Smooth muscle cell of the brain vasculature (primary cell): Measurements from ENCODE around the gene TARBP2.

Experiments used
- DNase-seq: peaks from one replicate; pipeline ENCODE4 v3.0.0-alpha.2; 2012; ENCODE audit warnings: low read depth, low spot score

TARBP2 gene

GRCh38 chr12:53493610-53494391, 7.3 kb upstream of the TARBP2 start:
- no peak for DNase-seq

- no peak for DNase-seq
Measured at GRCh38 chr12:53495903-53496751, 5.0 kb upstream of the TARBP2 start.

GRCh38 chr12:53496752-53497032, 4.4 kb upstream of the TARBP2 start:
- DNase-seq, result no peak

- no peak for DNase-seq
Measured at GRCh38 chr12:53497461-53497860, 3.6 kb upstream of the TARBP2 start.

- no peak for DNase-seq
Measured at GRCh38 chr12:53498235-53498630, 2.9 kb upstream of the TARBP2 start.

- DNase-seq, result no peak
Measured at GRCh38 chr12:53499266-53500141, 1.6 kb upstream of the TARBP2 start, which contains the start of gene MAP3K12. MAP3K12 (minus strand) TSS chr12:53499458; CDS start chr12:53487391, 12,067 bp downstream.

GRCh38 chr12:53500142-53500775, 824 bp upstream of the TARBP2 start:
- DNase-seq, result no peak

- DNase-seq, result no peak
Measured at GRCh38 chr12:53501615-53502181, 615 bp downstream of the TARBP2 start.

- no peak for DNase-seq
Measured at GRCh38 chr12:53502331-53502730, 1.2 kb downstream of the TARBP2 start.

GRCh38 chr12:53502983-53503728, 2.1 kb downstream of the TARBP2 start:
- DNase-seq, result no peak

- no peak for DNase-seq
Measured at GRCh38 chr12:53504004-53504920, 3.2 kb downstream of the TARBP2 start.

GRCh38 chr12:53505086-53505485, 4.0 kb downstream of the TARBP2 start:
- no peak for DNase-seq

GRCh38 chr12:53505555-53506449, 4.7 kb downstream of the TARBP2 start:
- DNase-seq, result no peak

- no peak for DNase-seq
Measured at GRCh38 chr12:53506450-53506785, 5.3 kb downstream of the TARBP2 start.

GRCh38 chr12:53506881-53507602, 6.0 kb downstream of the TARBP2 start, which contains the start of gene NPFF:
NPFF (minus strand) TSS chr12:53507484; CDS start chr12:53507474, 10 bp downstream.
- no peak for DNase-seq

- DNase-seq, result no peak
Measured at GRCh38 chr12:53507603-53507885, 6.5 kb downstream of the TARBP2 start.

- no peak for DNase-seq
Measured at GRCh38 chr12:53508534-53509170, 7.6 kb downstream of the TARBP2 start.
